Mammary epithelial cell (primary cell): ENCODE results near the gene DELE1.

Experiments
- CTCF ChIP-seq, 2 donors: IDR thresholded peaks in 1 of 2; conservative IDR thresholded peaks in 1 of 2; 2 replicates each; pipeline ENCODE4 v1.5.1; 2011 to 2012; ENCODE audit warnings: inconsistent platforms in 2 of 2, low read length in 2 of 2, mild to moderate bottlenecking in 2 of 2, control low read depth in 1 of 2, low read depth in 1 of 2; ENCODE audit not compliant: insufficient read depth in 1 of 2; ENCODE audit errors: extremely low read depth in 1 of 2
- EZH2 ChIP-seq: IDR thresholded peaks from 2 replicates; pipeline ENCODE4 v1.6.1; 2012; ENCODE audit warnings: low read length, inconsistent platforms, borderline replicate concordance

- TF ChIP-seq CTCF (conservative IDR thresholded peaks at IDR 0.05 in 1 of 2, IDR thresholded peaks at IDR 0.05 in 1 of 2; ENCODE audit: extremely low read depth in 1 of 2, insufficient read depth in 1 of 2, low read depth in 1 of 2, low read length in 2 of 2), result no peak
- TF ChIP-seq EZH2, result no peak
Measured at GRCh38 chr5:141929398-141930058, 5.9 kb downstream of the DELE1 start.
